Measurements from ENCODE around the gene ADIPOR1.

The ADIPOR1 gene

GRCh38 chr1:202959276-202959620, 1.1 kb upstream of the ADIPOR1 start:
- Histone ChIP-seq H3K4me3 (ENCODE audit: low read depth, low read length) (no peak overlapping the region), H3K9me3 (ENCODE audit: control insufficient read depth, low read length) (no peaks in the 10 kb centered on the region), H3K4me2 (ENCODE audit: low read length) (no peak overlapping the region), H3K79me2 (peaks cover 10% of the 10 kb centered on the region), H3K27me3 (ENCODE audit: control insufficient read depth, insufficient read depth, low read length) (no peaks in the 10 kb centered on the region), H2AFZ (no peak overlapping the region), H3K4me1 (peaks cover 5% of the 10 kb centered on the region), H3K36me3 (ENCODE audit: control insufficient read depth, insufficient read depth, low read length) (no peaks in the 10 kb centered on the region), H3K27ac (no peak overlapping the region), H3K9ac (no peak overlapping the region)
- no peak for TF ChIP-seq CTCF (IDR thresholded peaks at IDR 0.05)

DNA sequence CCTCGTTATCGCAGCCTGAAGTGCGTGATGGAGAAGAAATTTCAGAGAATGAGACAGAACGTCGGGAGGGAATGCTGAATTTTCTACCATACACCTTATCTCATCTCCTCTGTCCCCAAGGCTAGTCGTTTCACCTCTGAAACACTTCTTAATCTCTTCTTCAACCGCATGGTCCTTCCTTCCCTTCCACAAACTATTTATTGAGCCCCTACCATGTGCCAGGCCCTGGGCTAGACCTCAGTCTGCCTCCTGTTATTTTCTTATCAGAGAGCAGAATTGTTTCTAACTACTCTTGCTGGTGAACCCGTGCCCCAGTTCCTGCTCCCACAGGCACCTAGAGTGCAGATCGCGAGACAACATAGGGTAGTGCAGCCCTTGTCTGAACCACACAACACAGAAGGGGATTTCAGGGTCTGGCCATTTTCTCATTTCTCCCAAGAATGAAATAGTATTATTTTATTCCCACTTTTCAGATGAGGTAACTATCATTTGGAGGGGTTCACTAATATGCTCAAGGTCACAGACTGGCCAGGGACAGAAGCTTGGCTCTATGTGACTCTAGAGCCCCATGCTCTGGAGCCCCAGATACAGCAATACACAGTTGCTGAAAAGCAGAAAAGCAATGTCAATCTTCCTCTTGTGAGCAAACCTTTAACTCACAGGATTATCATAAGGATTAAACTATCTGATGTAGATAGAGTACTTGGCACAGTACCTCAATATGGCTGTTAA, 598 bp upstream of the ADIPOR1 start:
- peaks cover 10% of the 10 kb centered on the region for H3K79me2 ChIP-seq
- peak overlapping the region; percentile 86 for H2AFZ ChIP-seq
- TF ChIP-seq CTCF (IDR thresholded peaks at IDR 0.05): no peak
- no peaks in the 10 kb centered on the region for H3K27me3 ChIP-seq (ENCODE audit: control insufficient read depth, insufficient read depth, low read length)
- H3K9me3 ChIP-seq (ENCODE audit: control insufficient read depth, low read length): no peaks in the 10 kb centered on the region
- no peak overlapping the region for H3K9ac ChIP-seq
- peak overlapping the region; percentile 46 for H3K27ac ChIP-seq
- peak overlapping the region; percentile 60 for H3K4me2 ChIP-seq (ENCODE audit: low read length)
- peak overlapping the region; percentile 79 for H3K4me3 ChIP-seq (ENCODE audit: low read depth, low read length)
- H3K4me1 ChIP-seq: peaks cover 5% of the 10 kb centered on the region
- no peaks in the 10 kb centered on the region for H3K36me3 ChIP-seq (ENCODE audit: control insufficient read depth, insufficient read depth, low read length)

- Histone ChIP-seq H3K9me3 (ENCODE audit: control insufficient read depth, low read length) (no peaks in the 10 kb centered on the region), H3K4me1 (peaks cover 5% of the 10 kb centered on the region), H3K4me3 (ENCODE audit: low read depth, low read length) (peak overlapping the region; percentile 79), H3K27me3 (ENCODE audit: control insufficient read depth, insufficient read depth, low read length) (no peaks in the 10 kb centered on the region), H3K79me2 (peaks cover 10% of the 10 kb centered on the region), H3K27ac (no peak overlapping the region), H3K36me3 (ENCODE audit: control insufficient read depth, insufficient read depth, low read length) (no peaks in the 10 kb centered on the region), H3K9ac (no peak overlapping the region), H3K4me2 (ENCODE audit: low read length) (peak overlapping the region; percentile 83), H2AFZ (no peak overlapping the region)
- no peak for TF ChIP-seq CTCF (IDR thresholded peaks at IDR 0.05)
Observed at GRCh38 chr1:202956969-202957368, 1.1 kb downstream of the ADIPOR1 start.

GRCh38 chr1:202954057-202954745, 3.9 kb downstream of the ADIPOR1 start:
- no peak overlapping the region for H3K27ac ChIP-seq
- no peak overlapping the region for H2AFZ ChIP-seq
- H3K9me3 ChIP-seq (ENCODE audit: control insufficient read depth, low read length): no peaks in the 10 kb centered on the region
- H3K4me3 ChIP-seq (ENCODE audit: low read depth, low read length): no peak overlapping the region
- peaks cover 10% of the 10 kb centered on the region for H3K79me2 ChIP-seq
- no peaks in the 10 kb centered on the region for H3K36me3 ChIP-seq (ENCODE audit: control insufficient read depth, insufficient read depth, low read length)
- no peak overlapping the region for H3K4me2 ChIP-seq (ENCODE audit: low read length)
- H3K4me1 ChIP-seq: peaks cover 3% of the 10 kb centered on the region
- H3K27me3 ChIP-seq (ENCODE audit: control insufficient read depth, insufficient read depth, low read length): no peaks in the 10 kb centered on the region
- H3K9ac ChIP-seq: no peak overlapping the region
- no peak for TF ChIP-seq CTCF (IDR thresholded peaks at IDR 0.05)
